ENCODE measurements around the gene COL7A1. TPM values are rescaled to one million over a fixed set of nuclear protein-coding genes. Genes with fewer than 3 reads are reported as not detected.
A peak's percentile ranks its signal among the peaks of the same experiment; 100 is the strongest.

COL7A1 gene
- total RNA-seq, result 0.13 and 0.25 TPM in 2 replicates

- DNase-seq (ENCODE audit: low read depth, low spot score), result no peak
These were observed at the start of gene COL7A1 for GRCh38 chr3:48595075-48595525. TSS of gene COL7A1 (minus strand) at chr3:48595329. CDS start at chr3:48595159, 170 bp downstream.

DNA sequence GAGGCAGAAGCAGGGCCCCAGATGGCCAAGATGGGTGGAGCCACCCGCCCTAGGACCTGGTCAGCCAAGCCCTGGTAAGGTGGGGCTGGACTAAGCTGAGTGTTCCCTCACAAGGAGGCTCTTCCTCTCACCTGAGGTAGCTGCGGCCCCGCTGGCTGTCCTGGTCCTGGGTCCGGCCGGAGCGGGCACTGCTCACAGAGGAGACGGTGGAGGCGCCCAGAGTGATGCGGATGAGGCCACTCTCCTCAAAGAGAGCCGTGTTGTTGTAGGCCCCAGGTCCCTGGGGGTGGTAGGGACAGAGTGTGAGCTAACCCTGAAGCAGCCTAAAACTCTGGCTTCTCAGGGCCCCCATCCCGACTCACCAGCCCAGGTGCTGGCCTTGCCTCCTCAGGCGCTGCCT lies 47.5 kb upstream of the COL7A1 start:
- no peak for DNase-seq (ENCODE audit: low read depth, low spot score)

- DNase-seq (ENCODE audit: low read depth, low spot score), result no peak
These were observed 46.3 kb upstream of the COL7A1 start for GRCh38 chr3:48641396-48641795.

- DNase-seq (ENCODE audit: low read depth, low spot score), result no peak
These were observed 44.9 kb upstream of the COL7A1 start for GRCh38 chr3:48639944-48640606.

DNA sequence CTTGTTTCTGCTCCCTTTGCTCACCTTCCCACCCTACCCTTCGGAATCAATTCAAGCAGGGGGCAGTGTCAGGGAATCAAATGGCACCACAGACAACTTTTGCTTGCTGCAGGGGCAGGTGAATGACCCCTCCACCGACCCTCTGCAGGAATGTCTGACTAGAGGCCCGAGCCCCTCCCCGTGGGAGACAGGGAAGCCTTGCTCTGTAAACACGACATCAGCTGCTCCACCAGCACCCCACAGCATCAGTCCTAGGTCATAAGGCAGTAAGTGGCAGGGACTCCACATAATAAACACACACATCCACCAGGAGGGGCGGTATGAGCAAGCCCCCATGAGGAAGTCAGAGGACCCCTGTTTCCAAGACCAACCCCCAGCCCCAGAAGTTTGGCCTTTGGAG lies 42.2 kb upstream of the COL7A1 start:
- no peak for DNase-seq (ENCODE audit: low read depth, low spot score)

DNA sequence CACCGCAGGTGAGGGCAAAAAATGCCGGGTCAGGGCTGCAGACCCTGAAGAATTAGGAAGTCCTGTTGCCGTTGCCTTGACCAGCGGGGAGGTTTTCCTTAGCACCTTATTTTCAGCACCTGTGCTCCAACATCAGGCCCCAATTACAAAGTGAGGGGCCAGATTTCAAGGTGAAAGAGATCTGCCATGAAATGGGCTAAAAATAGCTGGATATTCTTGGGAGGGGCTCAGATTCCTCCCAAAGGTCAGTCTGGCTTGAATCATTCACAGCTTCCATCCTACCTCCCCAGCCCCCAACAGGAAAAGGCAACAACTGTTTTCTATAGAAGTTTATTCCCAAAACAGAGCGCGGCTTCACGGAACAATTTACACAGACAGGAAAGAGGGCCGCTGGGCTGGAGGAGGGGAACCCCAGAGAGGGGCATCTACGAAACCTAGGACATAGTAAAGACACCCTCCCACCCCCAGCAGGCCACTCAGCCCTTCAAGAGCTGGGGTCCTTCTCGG lies 41.1 kb upstream of the COL7A1 start:
- no peak for DNase-seq (ENCODE audit: low read depth, low spot score)

- peak; percentile 84 for DNase-seq (ENCODE audit: low read depth, low spot score)
These were observed 40.3 kb upstream of the COL7A1 start, which contains the start of gene SLC26A6 for GRCh38 chr3:48635222-48636021. TSS of gene SLC26A6 (minus strand) at chr3:48635461. CDS start at chr3:48635393, 68 bp downstream.

DNA sequence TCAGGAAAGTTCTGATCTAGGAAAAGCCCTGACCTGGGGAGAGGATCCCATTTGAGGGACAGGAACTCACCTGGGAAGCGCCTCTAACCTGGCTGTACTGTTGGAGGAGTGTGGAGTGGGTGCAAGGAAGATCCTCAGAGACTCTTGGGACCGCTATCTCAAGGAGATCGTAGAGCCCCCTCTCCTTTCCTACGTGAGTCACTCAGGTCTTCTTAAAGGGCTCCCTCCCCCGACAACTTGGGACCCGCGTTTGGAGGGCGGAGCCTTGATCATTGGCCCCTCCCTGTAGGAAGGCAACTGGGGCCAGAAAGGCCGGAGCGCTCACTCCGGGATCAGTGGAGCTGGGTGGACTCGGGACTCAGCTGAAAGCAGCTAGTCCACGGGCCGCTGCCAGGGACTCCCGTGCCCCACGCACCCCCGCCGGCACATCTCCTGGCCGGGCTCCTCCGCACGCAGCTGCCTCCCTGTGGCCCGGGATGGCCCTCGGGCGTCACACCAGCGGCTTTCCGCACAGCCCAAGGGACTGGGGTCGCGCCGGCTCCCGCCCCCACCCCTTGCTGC lies 39.6 kb upstream of the COL7A1 start:
- DNase-seq (ENCODE audit: low read depth, low spot score), result no peak

DNA sequence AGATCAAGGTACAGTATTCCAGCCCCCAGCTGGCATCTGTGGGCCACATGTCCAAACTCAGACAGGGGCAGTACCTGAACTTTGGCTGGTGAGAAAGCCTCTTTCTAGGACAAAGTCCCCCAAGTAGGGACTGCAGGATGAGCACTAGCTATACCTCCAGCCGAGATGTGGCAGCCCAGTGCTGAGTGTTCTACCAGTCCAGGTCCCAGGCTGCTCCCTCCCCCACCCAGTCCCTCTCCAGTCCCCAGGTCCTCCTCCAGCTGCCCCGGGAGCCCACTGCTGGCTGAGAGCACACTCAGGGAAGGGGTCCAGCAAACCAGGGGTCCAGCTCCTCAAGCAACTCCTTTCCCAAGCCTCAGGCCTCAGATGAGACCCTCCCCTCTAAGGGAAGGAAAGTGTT lies 38.6 kb upstream of the COL7A1 start:
- DNase-seq (ENCODE audit: low read depth, low spot score), result no peak

DNA sequence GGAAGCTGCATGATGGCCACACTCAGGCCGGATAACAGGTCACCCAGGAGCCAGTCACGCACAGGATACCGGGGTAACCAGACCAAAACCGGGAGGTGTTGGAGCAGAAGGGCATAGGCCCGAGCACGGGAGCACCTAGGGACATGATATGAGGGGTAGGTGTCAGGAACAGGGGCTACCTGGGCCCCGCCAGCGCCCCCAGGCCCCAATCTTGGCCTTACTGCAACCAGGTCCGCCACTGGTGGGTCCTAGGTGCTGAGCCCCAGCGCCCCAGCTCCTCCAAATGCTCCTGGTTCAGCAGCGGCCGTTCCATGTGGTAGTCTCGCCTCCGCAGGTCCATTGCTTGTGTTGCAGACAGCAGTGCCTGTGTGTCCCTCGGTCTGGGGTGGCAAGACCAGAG lies 38.1 kb upstream of the COL7A1 start:
- DNase-seq (ENCODE audit: low read depth, low spot score), result no peak

- DNase-seq (ENCODE audit: low read depth, low spot score), result no peak
These were observed 36.7 kb upstream of the COL7A1 start for GRCh38 chr3:48631516-48632448.

DNA sequence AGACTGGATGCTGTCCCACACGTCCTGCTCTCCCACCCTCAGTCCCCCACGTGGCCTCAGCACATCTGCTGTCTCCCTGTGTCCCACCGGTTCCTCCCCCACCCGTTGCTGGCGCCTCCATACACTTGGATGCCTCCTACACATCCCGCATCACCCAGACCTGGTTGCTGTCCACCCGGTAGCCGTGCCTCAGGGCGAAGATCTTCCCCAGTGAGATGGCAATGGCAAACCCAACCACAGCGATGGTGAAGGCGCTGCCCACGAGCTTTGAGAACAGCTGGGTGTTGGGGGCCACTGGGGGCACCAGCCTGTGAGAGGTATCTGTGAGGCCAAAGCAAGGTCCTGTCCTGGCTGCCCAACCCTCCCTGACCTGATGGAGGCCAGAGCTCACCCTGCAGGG lies 35.7 kb upstream of the COL7A1 start:
- no peak for DNase-seq (ENCODE audit: low read depth, low spot score)

DNA sequence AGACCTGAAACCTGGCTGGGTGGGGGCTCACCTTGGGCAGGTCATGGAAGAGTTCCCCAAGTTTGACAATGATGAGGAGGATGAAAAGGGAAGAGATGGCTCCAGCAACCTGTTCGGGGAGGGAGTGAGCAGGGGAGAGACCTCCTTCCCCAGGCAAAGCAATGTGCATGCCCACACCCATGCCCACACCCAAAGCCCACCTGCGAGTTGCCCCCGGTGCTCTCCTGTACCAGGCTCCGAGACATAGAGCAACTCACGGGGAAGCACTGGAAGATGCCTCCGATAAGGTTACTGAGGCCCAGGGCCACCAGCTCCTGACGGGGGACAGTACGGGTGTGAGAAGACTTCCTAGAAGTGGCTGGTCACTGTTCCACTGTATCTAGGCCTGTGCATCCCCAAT lies 35.3 kb upstream of the COL7A1 start:
- no peak for DNase-seq (ENCODE audit: low read depth, low spot score)

DNA sequence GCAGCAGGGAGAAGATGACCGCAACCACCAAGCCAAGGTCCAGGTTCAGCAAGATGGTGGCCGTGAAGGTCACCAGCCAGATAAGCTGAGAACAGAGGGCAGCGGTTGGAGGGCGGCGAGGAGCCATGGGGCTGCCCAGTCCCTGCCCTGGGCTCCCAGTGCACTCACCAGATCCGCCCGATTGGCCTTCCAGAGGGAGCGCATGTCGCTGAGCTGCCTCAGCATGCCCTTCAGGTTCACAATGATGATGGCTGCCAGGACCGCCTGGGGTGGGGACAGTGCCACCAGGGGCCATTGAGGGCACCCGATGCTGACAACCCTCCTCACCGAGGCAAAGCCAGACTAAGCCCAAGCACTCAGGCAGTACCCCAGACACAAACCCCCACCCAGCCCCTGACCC lies 34.8 kb upstream of the COL7A1 start:
- DNase-seq (ENCODE audit: low read depth, low spot score), result no peak

DNA sequence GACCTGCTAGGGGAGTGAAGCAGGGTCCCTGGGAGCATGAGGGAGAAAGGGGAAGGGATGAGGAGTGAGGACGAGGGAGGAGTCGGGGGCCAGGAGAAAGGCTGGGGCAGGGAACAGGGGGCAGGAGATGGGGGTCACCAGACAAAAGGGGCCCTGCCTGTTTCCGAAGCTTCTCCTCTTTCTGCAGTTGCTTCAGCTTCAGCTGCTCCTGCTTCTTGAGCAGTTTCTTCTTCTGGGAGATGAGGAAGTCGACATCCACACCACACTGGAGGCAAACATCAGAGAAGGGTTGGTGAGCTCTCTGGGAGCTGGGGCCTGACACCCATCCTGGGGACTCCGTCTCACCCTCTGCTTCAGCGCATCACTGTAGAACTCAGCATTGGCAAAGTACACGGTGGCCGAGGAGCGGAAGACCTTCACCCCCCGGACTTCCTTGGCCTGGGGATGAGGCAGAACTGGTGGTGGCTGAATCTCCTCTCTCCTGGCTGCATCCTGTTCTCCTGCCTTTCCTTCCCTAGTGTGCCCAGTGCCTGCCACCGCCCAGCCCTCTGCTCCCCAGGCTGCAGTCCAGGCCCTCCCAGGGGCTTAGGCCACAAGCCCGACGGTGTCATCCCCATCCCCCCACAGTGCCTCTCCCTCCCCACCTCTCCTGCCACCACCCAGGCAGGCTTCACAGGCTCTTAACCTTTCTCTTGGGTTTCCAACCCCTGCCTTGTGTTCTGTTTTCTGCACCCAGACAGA lies 33.3 kb upstream of the COL7A1 start:
- no peak for DNase-seq (ENCODE audit: low read depth, low spot score)

DNA sequence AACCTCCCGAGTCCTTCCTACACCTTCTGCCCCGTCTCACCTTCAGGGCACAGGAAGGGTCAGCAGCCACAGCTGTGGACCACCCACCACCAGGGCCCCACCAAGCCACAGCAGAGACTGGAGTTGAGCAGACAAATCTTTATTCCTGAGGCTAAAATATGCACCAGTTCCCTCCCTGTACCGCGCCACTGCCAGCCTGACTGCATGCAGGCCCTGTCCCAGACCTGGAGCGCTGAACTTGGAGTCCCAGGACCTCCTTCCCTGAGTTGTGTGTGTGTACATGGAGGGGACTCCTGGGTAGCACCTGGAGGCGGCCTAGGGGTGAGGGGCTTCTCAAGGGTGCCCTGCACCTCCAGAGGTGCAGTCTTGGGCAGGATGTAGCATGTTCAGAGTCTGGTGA lies 30.5 kb upstream of the COL7A1 start:
- no peak for DNase-seq (ENCODE audit: low read depth, low spot score)

GRCh38 chr3:48624767-48625166 lies 29.6 kb upstream of the COL7A1 start:
- no peak for DNase-seq (ENCODE audit: low read depth, low spot score)

DNA sequence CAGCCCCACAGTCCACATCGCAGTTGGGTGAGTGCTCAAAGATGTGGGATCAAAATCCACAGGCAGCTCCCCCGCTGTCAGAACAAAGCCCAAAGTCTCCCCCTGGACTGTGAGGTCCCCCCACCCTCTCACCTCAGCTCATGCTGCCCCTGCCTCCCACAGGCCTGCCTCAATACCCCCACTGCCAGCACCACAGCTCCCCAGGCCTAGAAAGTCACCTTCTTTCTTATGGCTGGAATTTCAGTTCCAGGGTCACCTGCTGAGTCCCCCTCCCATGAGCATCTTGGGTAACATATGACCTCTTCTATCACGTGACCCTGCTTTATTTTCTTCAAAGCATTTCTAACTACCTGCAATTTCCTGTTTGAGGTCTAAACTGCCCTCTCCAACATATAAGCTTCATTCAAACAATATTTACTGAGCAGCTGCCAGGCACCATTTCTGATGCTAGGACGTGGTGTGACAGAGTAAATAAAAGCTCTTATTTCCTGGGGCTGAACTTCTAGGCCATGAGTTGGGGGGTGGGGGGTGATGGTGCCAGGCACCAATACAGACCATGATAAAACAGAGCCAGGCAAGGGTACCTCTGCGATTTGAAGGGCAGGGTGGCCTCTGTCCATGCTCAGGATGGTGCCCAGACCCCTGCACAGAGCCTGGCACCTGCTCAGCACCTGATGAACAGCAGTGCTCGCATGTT lies 28.9 kb upstream of the COL7A1 start:
- DNase-seq (ENCODE audit: low read depth, low spot score), result no peak

DNA sequence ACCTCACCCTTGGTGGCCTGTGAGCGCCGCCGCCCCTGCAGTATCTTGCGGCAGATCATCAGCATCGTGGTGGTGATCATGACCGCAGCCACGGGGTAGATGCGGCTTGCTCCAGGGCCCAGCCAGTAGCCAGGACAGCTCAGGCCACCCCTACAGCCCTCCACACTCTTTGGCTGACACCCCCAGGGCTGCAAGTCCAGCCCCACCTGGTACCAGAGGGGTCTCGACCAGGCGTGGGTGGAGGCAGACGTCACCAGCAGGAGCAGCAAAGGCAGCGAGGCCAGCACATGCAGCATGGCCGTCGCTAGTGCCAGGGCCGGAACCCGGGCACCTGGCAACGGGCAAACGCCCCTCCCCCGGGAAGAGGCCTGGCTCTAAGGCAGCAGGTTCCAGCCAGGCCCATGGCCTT lies 26.3 kb upstream of the COL7A1 start, which contains the start of gene TMEM89:
TSS of gene TMEM89 (minus strand) at position 309 of the 409 bp plus-strand sequence. CDS start at position 296, 13 bp downstream.
- no peak for DNase-seq (ENCODE audit: low read depth, low spot score)
